A673 (cell line): ENCODE measurements around the gene HELZ. TPM values are rescaled to one million over a fixed set of nuclear protein-coding genes. Genes with fewer than 3 reads are reported as not detected.

Experiments
- BruUV-seq: library from RNA; stranded (reverse); fragments of 400-500 nt; replicated peaks from 2 replicates; lab custom pipeline; 2021; lab: Mats Ljungman, UMichigan
- CTCF ChIA-PET: fragments of 300-600 bp; sonication (Branson Sonifier 250); formaldehyde crosslinking; loops from one replicate; lab custom pipeline; 2022; ENCODE audit warnings: antibody characterized with exemption; lab: Charles Lee
- POLR2A ChIA-PET: fragments of 300-600 bp; sonication (Branson Sonifier 250); formaldehyde crosslinking; loops from one replicate; lab custom pipeline; 2022; ENCODE audit warnings: antibody characterized with exemption; ENCODE audit not compliant: low non-redundant PET; lab: Charles Lee
- DNase-seq: peaks from one replicate; pipeline ENCODE4 v3.0.0-alpha.2; 2015; ENCODE audit warnings: low spot score
- H3K27ac ChIP-seq: fragments of 200-600 bp; sonication (generic); 2 replicates; pipeline ENCODE4 v1.5.1; 2016; ENCODE audit warnings: mixed run types, low read depth, mild to moderate bottlenecking, mixed read lengths, antibody characterized with exemption, low read length; ENCODE audit not compliant: poor library complexity, severe bottlenecking
- H3K27me3 ChIP-seq: fragments of 200-600 bp; sonication (generic); replicated peaks from 2 replicates; pipeline ENCODE4 v1.6.1; 2017; ENCODE audit warnings: mixed run types, low read depth, mild to moderate bottlenecking, mixed read lengths, antibody characterized with exemption, low read length; ENCODE audit not compliant: insufficient read depth, poor library complexity
- H3K36me3 ChIP-seq: fragments of 200-600 bp; sonication (generic); 2 replicates; pipeline ENCODE4 v1.6.1; 2016; ENCODE audit warnings: mixed run types, mild to moderate bottlenecking, mixed read lengths, antibody characterized with exemption, low read length; ENCODE audit not compliant: insufficient read depth, poor library complexity, severe bottlenecking
- H3K4me1 ChIP-seq: fragments of 200-600 bp; sonication (generic); 2 replicates; pipeline ENCODE4 v1.6.1; 2017; ENCODE audit warnings: mixed run types, mild to moderate bottlenecking, mixed read lengths, antibody characterized with exemption, low read length; ENCODE audit not compliant: insufficient read depth, poor library complexity, severe bottlenecking
- H3K4me3 ChIP-seq: fragments of 200-600 bp; sonication (generic); 2 replicates; pipeline ENCODE4 v1.5.1; 2016; ENCODE audit warnings: low read depth, mixed run types, mild to moderate bottlenecking, mixed read lengths, low read length; ENCODE audit not compliant: poor library complexity, severe bottlenecking
- H3K9me3 ChIP-seq: fragments of 200-600 bp; sonication (generic); 2 replicates; pipeline ENCODE4 v1.6.1; 2016; ENCODE audit warnings: mixed run types, low read depth, mild to moderate bottlenecking, mixed read lengths, antibody characterized with exemption, low read length; ENCODE audit not compliant: poor library complexity, severe bottlenecking
- CTCF ChIP-seq: fragments of 300-800, 200-600 bp; sonication (generic); conservative IDR thresholded peaks from 2 replicates; pipeline ENCODE4 v1.5.1; 2017; ENCODE audit warnings: low read depth, mild to moderate bottlenecking, antibody characterized with exemption, low read length, moderate library complexity, mixed read lengths
- EZH2 ChIP-seq: fragments of 200-600 bp; sonication (generic); IDR thresholded peaks from 2 replicates; pipeline ENCODE4 v1.6.1; 2017; ENCODE audit warnings: borderline replicate concordance, low read depth, mild to moderate bottlenecking, mixed read lengths, antibody characterized with exemption, low read length; ENCODE audit not compliant: poor library complexity, severe bottlenecking
- intact Hi-C: fragments of 100-400 bp; cut with micrococcal nuclease; formaldehyde crosslinking; loops from one replicate; pipeline ENCODE4 v1.10.0; 2022; ENCODE audit not compliant: unreplicated experiment
- total RNA-seq: library from RNA; stranded (reverse); gene quantifications from 2 replicates; pipeline ENCODE4 v1.2.3, GENCODE V29; 2021

The HELZ gene
- total RNA-seq, 1 experiment from 2014 or later: 57.3 TPM

GRCh38 chr17:67281053-67281452, 36.1 kb upstream of the HELZ start:
- TF ChIP-seq EZH2: no peak
- TF ChIP-seq CTCF: no peak
- intact Hi-C loops: no loop called here
- CTCF ChIA-PET: no interaction called here

GRCh38 chr17:67280279-67280678, 35.3 kb upstream of the HELZ start:
- Histone ChIP-seq H3K4me3 (no peak overlapping the region), H3K4me1 (no peaks in the 10 kb centered on the region), H3K27ac (no peak overlapping the region), H3K9me3 (no peaks in the 10 kb centered on the region), H3K27me3 (no peaks in the 10 kb centered on the region), H3K36me3 (no peaks in the 10 kb centered on the region)
- TF ChIP-seq CTCF: no peak
- TF ChIP-seq EZH2: no peak
- intact Hi-C loops: no loop called here
- no peak for DNase-seq
- no TSS peak for BruUV-seq
- POLR2A ChIA-PET: no interaction called here
- CTCF ChIA-PET: no interaction called here

More at GRCh38 chr17:67281053-67281452, 36.1 kb upstream of the HELZ start:
- no peaks in the 10 kb centered on the region for H3K27me3 ChIP-seq
- H3K4me1 ChIP-seq: no peaks in the 10 kb centered on the region
- no TSS peak for BruUV-seq
- no peaks in the 10 kb centered on the region for H3K9me3 ChIP-seq
- DNase-seq: peak; percentile 27
- H3K4me3 ChIP-seq: no peak overlapping the region
- POLR2A ChIA-PET: no interaction called here
- H3K36me3 ChIP-seq: no peaks in the 10 kb centered on the region
- no peak overlapping the region for H3K27ac ChIP-seq

GRCh38 chr17:67279115-67279514, 34.1 kb upstream of the HELZ start:
- BruUV-seq: no TSS peak
- H3K27ac ChIP-seq: no peak overlapping the region
- no peaks in the 10 kb centered on the region for H3K9me3 ChIP-seq
- CTCF ChIA-PET: no interaction called here
- intact Hi-C loops: no loop called here
- no peaks in the 10 kb centered on the region for H3K27me3 ChIP-seq
- no peaks in the 10 kb centered on the region for H3K36me3 ChIP-seq
- DNase-seq: no peak
- no peaks in the 10 kb centered on the region for H3K4me1 ChIP-seq
- TF ChIP-seq EZH2: no peak
- TF ChIP-seq CTCF: no peak
- POLR2A ChIA-PET: interaction anchor here (0.6 kb wide), 1 partner anchor 217 kb away, joined by 5 read pairs; no protein-coding TSS in a partner anchor
- H3K4me3 ChIP-seq: no peak overlapping the region
